ENCODE data around the gene ASB13. TPM values are rescaled to one million over a fixed set of nuclear protein-coding genes. Genes with fewer than 3 reads are reported as not detected.

Gene ASB13
- total RNA-seq, 1 experiment from 2014 or later = 13.8 TPM

GRCh38 chr10:5614155-5614721, 52.2 kb downstream of the ASB13 start:
- Mint-ChIP-seq H3K27me3 (ENCODE audit: low read depth) (peaks cover 4% of the 10 kb centered on the region), H3K9me3 (no peaks in the 10 kb centered on the region), H3K4me3 (no peak overlapping the region), H3K27ac (peak overlapping the region in 1 of 3 experiments; percentile 79; a peak in 2 of 7 replicates), H3K36me3 (ENCODE audit: insufficient read depth in 1 of 3, low read depth in 3 of 3) (no peaks in the 10 kb centered on the region), H3K4me1 (peaks cover 0 to 2% of the 10 kb centered on the region in 2 experiments; a peak in 2 of 4 replicates)
- no peak overlapping the region for H3K23ac ChIP-seq (ENCODE audit: insufficient read length, low read depth, low read length)
- no peak overlapping the region for H2BK12ac ChIP-seq (ENCODE audit: insufficient read length, low read depth, low read length)
- no peaks in the 10 kb centered on the region for H3K79me2 ChIP-seq (ENCODE audit: insufficient read depth, low read length)
- no peak overlapping the region for H4K8ac ChIP-seq (replicated peaks; ENCODE audit: insufficient read length, low read depth, low read length)
- no peak overlapping the region for H2AFZ ChIP-seq (ENCODE audit: low read length)
- H3K14ac ChIP-seq (ENCODE audit: insufficient read depth, low read length) = no peak overlapping the region
- H3K9me3 ChIP-seq (ENCODE audit: control insufficient read depth, low read depth, low read length) = no peaks in the 10 kb centered on the region
- H3K4ac ChIP-seq (ENCODE audit: low read depth, low read length) = no peak overlapping the region
- H3K18ac ChIP-seq (ENCODE audit: insufficient read length, low read depth, low read length) = no peak overlapping the region
- no peak for TF ChIP-seq CTCF (conservative IDR thresholded peaks at IDR 0.05)
- H2BK5ac ChIP-seq (ENCODE audit: insufficient read length, low read length) = no peak overlapping the region
- H2BK15ac ChIP-seq (ENCODE audit: low read depth, low read length) = no peak overlapping the region
- H3K23me2 ChIP-seq (ENCODE audit: insufficient read length, low read depth, low read length, poor library complexity, severe bottlenecking) = no peaks in the 10 kb centered on the region
- H3K4me1 ChIP-seq (ENCODE audit: insufficient read depth, low read length) = no peaks in the 10 kb centered on the region
- no peak overlapping the region for H2BK120ac ChIP-seq (ENCODE audit: low read depth, low read length, poor library complexity, severe bottlenecking)
- no peak overlapping the region for H4K91ac ChIP-seq (ENCODE audit: insufficient read length, low read depth, low read length)
- no peak overlapping the region for H3T11ph ChIP-seq (ENCODE audit: low read length)
- no peaks in the 10 kb centered on the region for H3K79me1 ChIP-seq (ENCODE audit: insufficient read depth, low read depth, low read length, poor library complexity, severe bottlenecking)
- DNase-seq = no peak
- no peak overlapping the region for H3K9ac ChIP-seq (ENCODE audit: extremely low read depth, insufficient read length, low read length)
- H3K56ac ChIP-seq (ENCODE audit: insufficient read length, low read depth, low read length) = no peak overlapping the region
- no peak overlapping the region for H2AK5ac ChIP-seq (ENCODE audit: insufficient read length, low read length)
- H3K27me3 ChIP-seq (ENCODE audit: insufficient read depth, low read length) = no peaks in the 10 kb centered on the region
- H3K27ac ChIP-seq (ENCODE audit: insufficient read length, low read depth, low read length) = no peak overlapping the region
- no peak overlapping the region for H3K4me2 ChIP-seq (ENCODE audit: insufficient read depth, insufficient read length, low read length)
- no peak overlapping the region for H4K5ac ChIP-seq (ENCODE audit: insufficient read length, low read depth, low read length)
- WGBS (ENCODE audit: extremely low coverage, insufficient read length, low lambda C conversion rate) = no CpG with 5 or more reads among the region's 4 CpGs
- no peak overlapping the region for H2BK20ac ChIP-seq (ENCODE audit: low read depth, low read length, poor library complexity, severe bottlenecking)
- no peaks in the 10 kb centered on the region for H4K20me1 ChIP-seq (ENCODE audit: control insufficient read depth, insufficient read depth, insufficient read length)
